Sigmoid colon (tissue), 7 donors: ENCODE measurements around the gene PALM. TPM values are rescaled to one million over a fixed set of nuclear protein-coding genes. Genes with fewer than 3 reads are reported as not detected.
A peak's percentile ranks its signal among the peaks of the same experiment; 100 is the strongest.

Experiments
- DNase-seq: peaks from one replicate; pipeline ENCODE4 v3.0.0-alpha.2; 2019
- H3K27ac ChIP-seq, 4 donors: fragments of 200-600 bp; sonication (generic); one replicate each; pipeline ENCODE4 v1.5.1; 2016 to 2019; ENCODE audit warnings: mild to moderate bottlenecking in 1 of 4
- H3K27me3 ChIP-seq, 3 donors: fragments of 200-600 bp; sonication (generic); one replicate each; pipeline ENCODE4 v1.5.1; 2019; ENCODE audit warnings: mild to moderate bottlenecking in 1 of 3
- H3K36me3 ChIP-seq, 4 donors: fragments of 200-600 bp; sonication (generic); one replicate each; pipeline ENCODE4 v1.5.1; 2016 to 2019
- H3K4me1 ChIP-seq, 4 donors: fragments of 200-600 bp; sonication (generic); one replicate each; pipeline ENCODE4 v1.5.1; 2017 to 2019
- H3K4me3 ChIP-seq, 4 donors: fragments of 200-600 bp; sonication (generic); one replicate each; pipeline ENCODE4 v1.5.1; 2017 to 2019; ENCODE audit warnings: mild to moderate bottlenecking in 2 of 4, moderate library complexity in 1 of 4
- H3K9me3 ChIP-seq, 4 donors: fragments of 200-600 bp in 3 of 4; sonication (generic) in 3 of 4; one replicate each; pipeline versions ENCODE4 v1.5.1 to v1.6.1; 2013 to 2019
- EP300 ChIP-seq, 4 donors: sonication (generic); formaldehyde crosslinking; IDR thresholded peaks; one replicate each; pipeline ENCODE4 v1.6.1; 2017; ENCODE audit warnings: antibody characterized with exemption in 4 of 4
- POLR2A ChIP-seq, 2 donors: fragments of 450-650 bp; IDR thresholded peaks; one replicate each; pipeline ENCODE4 v1.6.1; 2016; ENCODE audit warnings: antibody characterized with exemption in 2 of 2, mild to moderate bottlenecking in 2 of 2, moderate library complexity in 2 of 2
- POLR2AphosphoS5 ChIP-seq, 4 donors: sonication (generic); formaldehyde crosslinking; IDR thresholded peaks; one replicate each; pipeline ENCODE4 v1.6.1; 2017; ENCODE audit warnings: antibody characterized with exemption in 4 of 4
- WGBS, 2 donors: extraction: QIAGEN DNeasy Blood & Tissue Kit; methylation state at CpG; one replicate each; pipeline ENCODE4 v1.1.7; 2013; 5-methylcytosine and 5-hydroxymethylcytosine counted together
- intact Hi-C: fragments of 100-400 bp; cut with DNase I; formaldehyde crosslinking; loops from one replicate; pipeline ENCODE4 v1.15.1; 2023
- polyA plus RNA-seq, 3 donors: library from polyadenylated mRNA; stranded (reverse); fragments of 200-250 nt; gene quantifications; one replicate each; pipeline ENCODE4 v1.2.3, GENCODE V29; 2013
- total RNA-seq, 4 donors: library from RNA; depleted of rRNA; stranded (reverse); fragments of >200 nt; gene quantifications; one replicate each; pipeline ENCODE4 v1.1.0, GENCODE V29; 2016
- TF ChIP-seq, protein P1 (sequence below), 4 experiments: fragments of 450-650 bp in 3 of 4; fragments of 200-600 bp in 1 of 4; IDR thresholded peaks; one replicate each; pipeline ENCODE4 v1.5.1; 2016 to 2019; ENCODE audit warnings: antibody characterized with exemption in 4 of 4, mild to moderate bottlenecking in 3 of 4, moderate library complexity in 2 of 4
- donor health status: healthy with polysubstance abuse.
- donor health status: Bipolar disorder and iron deficiency.
- donor health status: healthy.

Gene PALM
- total and polyA plus RNA-seq, 7 donors: 3.0 to 91.4 (median 30.4) TPM

DNA sequence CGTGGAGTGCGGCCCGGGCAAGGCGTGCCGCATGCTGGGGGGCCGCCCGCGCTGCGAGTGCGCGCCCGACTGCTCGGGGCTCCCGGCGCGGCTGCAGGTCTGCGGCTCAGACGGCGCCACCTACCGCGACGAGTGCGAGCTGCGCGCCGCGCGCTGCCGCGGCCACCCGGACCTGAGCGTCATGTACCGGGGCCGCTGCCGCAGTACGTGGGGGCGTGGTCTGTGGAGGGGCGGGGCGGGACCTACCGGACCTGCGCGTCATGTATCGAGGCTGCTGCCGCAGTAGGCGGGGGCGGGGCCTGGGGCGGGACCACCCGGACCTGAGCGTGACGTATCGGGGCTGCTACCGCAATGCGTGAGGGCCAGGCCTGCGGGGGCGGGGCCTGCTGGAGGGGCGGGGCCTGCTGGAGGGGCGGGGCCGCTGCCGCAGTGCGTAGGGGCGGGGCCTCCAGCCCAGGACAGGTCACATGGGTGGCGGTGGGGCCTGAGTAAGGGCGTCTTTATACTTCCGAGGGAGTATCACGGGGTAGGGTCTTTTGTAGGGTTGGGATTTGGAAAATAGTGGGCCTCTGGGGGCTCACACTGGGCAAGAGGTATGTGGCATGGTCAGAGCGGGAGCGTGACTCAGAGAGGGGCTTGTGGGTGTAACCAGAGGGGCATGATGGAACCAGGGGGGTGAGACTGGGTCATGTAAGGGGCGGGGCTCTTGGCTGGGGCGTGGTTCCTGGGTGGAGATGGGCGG lies 28.3 kb upstream of the PALM start:
- TF ChIP-seq, protein P1, sequence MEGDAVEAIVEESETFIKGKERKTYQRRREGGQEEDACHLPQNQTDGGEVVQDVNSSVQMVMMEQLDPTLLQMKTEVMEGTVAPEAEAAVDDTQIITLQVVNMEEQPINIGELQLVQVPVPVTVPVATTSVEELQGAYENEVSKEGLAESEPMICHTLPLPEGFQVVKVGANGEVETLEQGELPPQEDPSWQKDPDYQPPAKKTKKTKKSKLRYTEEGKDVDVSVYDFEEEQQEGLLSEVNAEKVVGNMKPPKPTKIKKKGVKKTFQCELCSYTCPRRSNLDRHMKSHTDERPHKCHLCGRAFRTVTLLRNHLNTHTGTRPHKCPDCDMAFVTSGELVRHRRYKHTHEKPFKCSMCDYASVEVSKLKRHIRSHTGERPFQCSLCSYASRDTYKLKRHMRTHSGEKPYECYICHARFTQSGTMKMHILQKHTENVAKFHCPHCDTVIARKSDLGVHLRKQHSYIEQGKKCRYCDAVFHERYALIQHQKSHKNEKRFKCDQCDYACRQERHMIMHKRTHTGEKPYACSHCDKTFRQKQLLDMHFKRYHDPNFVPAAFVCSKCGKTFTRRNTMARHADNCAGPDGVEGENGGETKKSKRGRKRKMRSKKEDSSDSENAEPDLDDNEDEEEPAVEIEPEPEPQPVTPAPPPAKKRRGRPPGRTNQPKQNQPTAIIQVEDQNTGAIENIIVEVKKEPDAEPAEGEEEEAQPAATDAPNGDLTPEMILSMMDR (IDR thresholded peaks at IDR 0.05): peak in 1 of 4 experiments; percentile 43
- TF ChIP-seq POLR2A (IDR thresholded peaks at IDR 0.05) (no peak), POLR2AphosphoS5 (IDR thresholded peaks at IDR 0.05) (peak; percentile 78 to 92 (median 80)), EP300 (IDR thresholded peaks at IDR 0.05) (peak in 1 of 4 donors; percentile 62)
- peaks cover 0 to 7% (median 0%) of the 10 kb centered on the region in 4 donors for H3K36me3 ChIP-seq
- peaks cover 0 to 47% (median 41%) of the 10 kb centered on the region in 4 donors for H3K4me1 ChIP-seq
- intact Hi-C loops: loop anchor here (2.0 kb wide), 2 partner anchors 16 to 28 kb away; partner anchors contain the start of gene PALM
- H3K9me3 ChIP-seq: no peaks in the 10 kb centered on the region
- peak overlapping the region; percentile 67 to 96 (median 84) for H3K4me3 ChIP-seq
- H3K27ac ChIP-seq: peak overlapping the region; percentile 97 to 100 (median 98)
- DNase-seq: peak; percentile 100
- no peaks in the 10 kb centered on the region for H3K27me3 ChIP-seq
- 1% methylated on average over 70 of the region's 70 CpGs for WGBS, 2 donors

DNA sequence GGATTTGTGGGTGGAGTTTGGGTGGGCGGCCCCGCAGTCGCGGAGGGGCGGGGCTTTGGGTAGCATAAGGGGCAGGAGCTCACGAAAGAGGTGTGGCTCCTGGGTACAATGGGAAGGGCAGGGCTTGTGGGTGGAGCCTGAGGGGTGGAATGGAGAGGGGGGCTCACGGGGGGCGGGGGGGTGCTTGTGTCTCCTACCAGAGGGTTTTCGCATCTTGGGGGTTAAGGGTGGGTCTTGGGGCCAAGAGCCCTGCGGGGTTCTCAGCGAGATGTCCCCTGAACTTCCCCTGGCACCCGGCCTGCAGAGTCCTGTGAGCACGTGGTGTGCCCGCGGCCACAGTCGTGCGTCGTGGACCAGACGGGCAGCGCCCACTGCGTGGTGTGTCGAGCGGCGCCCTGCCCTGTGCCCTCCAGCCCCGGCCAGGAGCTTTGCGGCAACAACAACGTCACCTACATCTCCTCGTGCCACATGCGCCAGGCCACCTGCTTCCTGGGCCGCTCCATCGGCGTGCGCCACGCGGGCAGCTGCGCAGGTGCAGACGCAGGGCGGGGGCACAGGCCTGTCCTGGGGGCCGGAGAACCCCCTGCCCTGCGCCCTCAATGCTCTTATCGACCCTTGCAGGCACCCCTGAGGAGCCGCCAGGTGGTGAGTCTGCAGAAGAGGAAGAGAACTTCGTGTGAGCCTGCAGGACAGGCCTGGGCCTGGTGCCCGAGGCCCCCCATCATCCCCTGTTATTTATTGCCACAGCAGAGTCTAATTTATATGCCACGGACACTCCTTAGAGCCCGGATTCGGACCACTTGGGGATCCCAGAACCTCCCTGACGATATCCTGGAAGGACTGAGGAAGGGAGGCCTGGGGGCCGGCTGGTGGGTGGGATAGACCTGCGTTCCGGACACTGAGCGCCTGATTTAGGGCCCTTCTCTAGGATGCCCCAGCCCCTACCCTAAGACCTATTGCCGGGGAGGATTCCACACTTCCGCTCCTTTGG lies 27.4 kb upstream of the PALM start:
- H3K27ac ChIP-seq: peak overlapping the region; percentile 97 to 100 (median 98)
- H3K4me3 ChIP-seq: peak overlapping the region in 3 of 4 donors; percentile 84 to 96 (median 85)
- H3K4me1 ChIP-seq: peaks cover 0 to 41% (median 35%) of the 10 kb centered on the region in 4 donors
- TF ChIP-seq EP300 (IDR thresholded peaks at IDR 0.05) (no peak), POLR2AphosphoS5 (IDR thresholded peaks at IDR 0.05) (peak in 1 of 4 donors; percentile 15)
- H3K36me3 ChIP-seq: peaks cover 0 to 7% (median 0%) of the 10 kb centered on the region in 4 donors
- DNase-seq: peak; percentile 88
- WGBS, 2 donors: 52 to 62% methylated on average over 54 of the region's 54 CpGs
- no peaks in the 10 kb centered on the region for H3K9me3 ChIP-seq
- intact Hi-C loops: loop anchor here (2.0 kb wide), 2 partner anchors 17 to 27 kb away; partner anchors contain the start of gene PALM
- H3K27me3 ChIP-seq: no peaks in the 10 kb centered on the region

DNA sequence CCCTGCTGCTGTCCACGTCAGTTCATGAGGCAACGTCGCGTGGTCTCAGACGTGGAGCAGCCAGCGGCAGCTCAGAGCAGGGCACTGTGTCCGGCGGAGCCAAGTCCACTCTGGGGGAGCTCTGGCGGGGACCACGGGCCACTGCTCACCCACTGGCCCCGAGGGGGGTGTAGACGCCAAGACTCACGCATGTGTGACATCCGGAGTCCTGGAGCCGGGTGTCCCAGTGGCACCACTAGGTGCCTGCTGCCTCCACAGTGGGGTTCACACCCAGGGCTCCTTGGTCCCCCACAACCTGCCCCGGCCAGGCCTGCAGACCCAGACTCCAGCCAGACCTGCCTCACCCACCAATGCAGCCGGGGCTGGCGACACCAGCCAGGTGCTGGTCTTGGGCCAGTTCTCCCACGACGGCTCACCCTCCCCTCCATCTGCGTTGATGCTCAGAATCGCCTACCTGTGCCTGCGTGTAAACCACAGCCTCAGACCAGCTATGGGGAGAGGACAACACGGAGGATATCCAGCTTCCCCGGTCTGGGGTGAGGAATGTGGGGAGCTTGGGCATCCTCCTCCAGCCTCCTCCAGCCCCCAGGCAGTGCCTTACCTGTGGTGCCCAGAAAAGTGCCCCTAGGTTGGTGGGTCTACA lies 25.9 kb upstream of the PALM start:
- H3K36me3 ChIP-seq: peaks cover 0 to 7% (median 0%) of the 10 kb centered on the region in 4 donors
- no peak for DNase-seq
- TF ChIP-seq POLR2AphosphoS5 (IDR thresholded peaks at IDR 0.05): no peak
- no peak for TF ChIP-seq EP300 (IDR thresholded peaks at IDR 0.05)
- TF ChIP-seq POLR2A (IDR thresholded peaks at IDR 0.05): no peak
- TF ChIP-seq, protein P1 (IDR thresholded peaks at IDR 0.05): no peak
- H3K4me1 ChIP-seq: peaks cover 0 to 29% (median 22%) of the 10 kb centered on the region in 4 donors
- H3K4me3 ChIP-seq: no peak overlapping the region
- intact Hi-C loops: no loop called here
- no peaks in the 10 kb centered on the region for H3K9me3 ChIP-seq
- 56 to 84% methylated on average over 25 of the region's 25 CpGs for WGBS, 2 donors
- H3K27ac ChIP-seq: no peak overlapping the region
- H3K27me3 ChIP-seq: no peaks in the 10 kb centered on the region

DNA sequence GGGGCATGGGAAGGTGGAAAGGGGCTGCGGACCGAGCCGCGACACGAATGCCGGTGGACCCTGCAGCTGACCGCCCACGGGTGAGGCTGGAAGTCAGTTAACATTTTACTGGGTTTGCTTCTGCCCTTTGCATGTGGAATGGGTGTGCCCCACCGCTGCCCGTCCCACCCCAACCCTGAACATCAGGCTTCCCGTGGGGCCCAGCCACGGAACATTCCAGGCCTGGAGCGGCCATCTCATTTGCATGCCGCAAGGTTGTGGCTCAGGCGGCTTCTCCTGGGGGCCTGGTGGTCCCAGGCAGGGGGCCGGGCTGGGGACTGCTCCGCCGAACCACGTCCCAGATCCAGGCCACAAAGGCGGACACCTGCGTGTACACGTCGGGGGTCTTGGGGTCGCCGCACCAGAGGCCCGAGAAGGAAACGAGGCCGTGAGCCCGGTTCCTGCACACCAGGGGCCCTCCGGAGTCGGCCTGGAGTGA lies 23.2 kb upstream of the PALM start:
- no peak for TF ChIP-seq POLR2A (IDR thresholded peaks at IDR 0.05)
- peak in 1 of 4 donors; percentile 1 for TF ChIP-seq POLR2AphosphoS5 (IDR thresholded peaks at IDR 0.05)
- H3K27ac ChIP-seq: no peak overlapping the region
- H3K36me3 ChIP-seq: peaks cover 0 to 7% (median 0%) of the 10 kb centered on the region in 4 donors
- intact Hi-C loops: no loop called here
- WGBS, 2 donors: 76 to 82% methylated on average over 31 of the region's 31 CpGs
- no peaks in the 10 kb centered on the region for H3K9me3 ChIP-seq
- H3K4me1 ChIP-seq: peaks cover 0 to 8% (median 3%) of the 10 kb centered on the region in 4 donors
- no peak for DNase-seq
- H3K4me3 ChIP-seq: no peak overlapping the region
- H3K27me3 ChIP-seq: no peaks in the 10 kb centered on the region

DNA sequence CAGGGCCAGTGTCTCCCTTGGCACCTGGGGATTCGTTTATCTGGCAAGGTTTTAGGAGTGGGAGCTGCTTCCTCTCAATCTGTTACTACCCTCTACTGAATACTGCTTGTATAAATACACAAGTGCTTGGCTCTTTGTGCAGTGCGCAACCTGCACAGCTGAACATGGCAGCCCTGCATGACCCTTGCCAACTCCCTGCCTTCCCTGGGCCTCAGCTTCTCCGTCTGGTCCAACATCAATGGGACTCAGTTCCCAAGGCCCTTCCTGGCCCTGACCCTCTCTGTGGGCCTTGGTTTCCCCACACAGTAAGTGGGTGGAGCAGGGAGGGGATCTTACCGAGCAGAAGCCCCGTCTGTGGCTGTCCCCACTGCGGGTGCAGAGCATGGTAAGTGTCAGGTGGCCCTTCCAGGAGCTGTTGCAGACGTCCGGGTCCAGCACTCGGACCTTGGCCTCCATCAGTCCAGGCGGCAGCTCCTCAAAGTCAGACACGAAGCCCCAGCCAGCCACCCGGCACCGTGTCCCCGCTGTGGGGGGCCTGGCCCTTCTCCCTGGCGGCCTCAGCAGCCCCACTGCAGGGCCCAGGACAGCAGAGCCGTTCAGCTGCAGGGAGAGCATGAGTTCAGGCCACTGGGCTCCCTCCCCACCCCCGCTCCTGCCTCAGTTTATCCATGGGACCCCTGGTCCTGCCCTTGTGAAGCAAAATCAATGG lies 22.0 kb upstream of the PALM start:
- WGBS, 2 donors: 60 to 76% methylated on average over 17 of the region's 17 CpGs

More for the DNA sequence above, 22.0 kb upstream of the PALM start:
- Histone ChIP-seq H3K27ac (no peak overlapping the region), H3K4me3 (no peak overlapping the region), H3K27me3 (no peaks in the 10 kb centered on the region), H3K9me3 (no peaks in the 10 kb centered on the region), H3K4me1 (no peaks in the 10 kb centered on the region), H3K36me3 (peaks cover 0 to 2% (median 0%) of the 10 kb centered on the region in 4 donors)
- no peak for DNase-seq
- intact Hi-C loops: no loop called here
- TF ChIP-seq, protein P1 (IDR thresholded peaks at IDR 0.05): no peak
- TF ChIP-seq POLR2A (IDR thresholded peaks at IDR 0.05) (no peak), POLR2AphosphoS5 (IDR thresholded peaks at IDR 0.05) (no peak), EP300 (IDR thresholded peaks at IDR 0.05) (no peak)
